Urothelium cell line (cell line): ENCODE measurements around the gene GABRP.
A peak's percentile ranks its signal among the peaks of the same experiment; 100 is the strongest.
"Not testable (repeated sequence)": the region's sequence is repeated elsewhere in the genome, so short reads cannot be mapped to it uniquely, and the experiment has no call there.

Source experiments
- DNase-seq: peaks from one replicate; pipeline ENCODE4 v3.0.0; 2011; ENCODE audit warnings: low spot score, mixed read lengths
- FAIRE-seq: peaks from 2 replicates; lab custom pipeline; 2011; peaks lifted over from hg19 to GRCh38; lab: Jason Lieb, UNC

GABRP gene

GRCh38 chr5:170783498-170784247, at the start of gene GABRP:
Gene GABRP (plus strand): TSS chr5:170783725. CDS start chr5:170788616, 4,891 bp downstream.
- no peak for DNase-seq
- no peak for FAIRE-seq

- DNase-seq (no peak), FAIRE-seq (no peak)
Measured at GRCh38 chr5:170736966-170737365, 46.6 kb upstream of the GABRP start.

- FAIRE-seq: no peak
- no peak for DNase-seq
Measured at GRCh38 chr5:170737591-170737990, 45.9 kb upstream of the GABRP start.

GRCh38 chr5:170738840-170739239, 44.7 kb upstream of the GABRP start:
- no peak for DNase-seq
- FAIRE-seq: no peak

GRCh38 chr5:170739446-170739845, 44.1 kb upstream of the GABRP start:
- DNase-seq: no peak

GRCh38 chr5:170740551-170741205, 42.8 kb upstream of the GABRP start:
- no peak for DNase-seq
- no peak for FAIRE-seq

More at GRCh38 chr5:170739446-170739845, 44.1 kb upstream of the GABRP start:
- no peak for FAIRE-seq

- FAIRE-seq (no peak), DNase-seq (no peak)
Measured at GRCh38 chr5:170741801-170742200, 41.7 kb upstream of the GABRP start.

- FAIRE-seq (no peak), DNase-seq (no peak)
Measured at GRCh38 chr5:170743876-170744212, 39.7 kb upstream of the GABRP start.

GRCh38 chr5:170745481-170746071, 37.9 kb upstream of the GABRP start:
- DNase-seq (no peak), FAIRE-seq (no peak)

- no peak for DNase-seq
- FAIRE-seq: no peak
Measured at GRCh38 chr5:170746075-170746960, 37.2 kb upstream of the GABRP start.

GRCh38 chr5:170746961-170747340, 36.6 kb upstream of the GABRP start:
- FAIRE-seq (no peak), DNase-seq (no peak)

- DNase-seq (no peak), FAIRE-seq (no peak)
Measured at GRCh38 chr5:170747357-170747756, 36.2 kb upstream of the GABRP start.

- no peak for DNase-seq
- FAIRE-seq: no peak
Measured at GRCh38 chr5:170747851-170748250, 35.7 kb upstream of the GABRP start.

- no peak for FAIRE-seq
- no peak for DNase-seq
Measured at GRCh38 chr5:170748951-170749471, 34.5 kb upstream of the GABRP start.

- DNase-seq: no peak
- FAIRE-seq: no peak
Measured at GRCh38 chr5:170749911-170750431, 33.6 kb upstream of the GABRP start.

- no peak for DNase-seq
- FAIRE-seq: no peak
Measured at GRCh38 chr5:170750791-170751190, 32.7 kb upstream of the GABRP start.

GRCh38 chr5:170751631-170752030, 31.9 kb upstream of the GABRP start:
- DNase-seq: no peak
- no peak for FAIRE-seq

GRCh38 chr5:170752257-170753215, 31.0 kb upstream of the GABRP start:
- DNase-seq (no peak), FAIRE-seq (no peak)

GRCh38 chr5:170753311-170753710, 30.2 kb upstream of the GABRP start:
- FAIRE-seq: no peak
- no peak for DNase-seq

GRCh38 chr5:170754508-170754907, 29.0 kb upstream of the GABRP start:
- not testable (repeated sequence) for DNase-seq
- FAIRE-seq: peak; percentile 35
